Osteocyte (in vitro differentiated cells): ENCODE data around the gene PTPN23. TPM values are rescaled to one million over a fixed set of nuclear protein-coding genes. Genes with fewer than 3 reads are reported as not detected.
A peak's percentile ranks its signal among the peaks of the same experiment; 100 is the strongest.

Source experiments
- DNase-seq: peaks from one replicate; pipeline ENCODE4 v3.0.0; 2021; ENCODE audit warnings: mixed read lengths; ENCODE audit not compliant: unreplicated experiment; ENCODE audit errors: extremely low spot score
- H3K27ac Mint-ChIP-seq: one replicate; pipeline ENCODE4 v1.8.0; 2021; ENCODE audit warnings: mild to moderate bottlenecking, mixed read lengths; ENCODE audit not compliant: unreplicated experiment
- H3K27me3 Mint-ChIP-seq: one replicate; pipeline ENCODE4 v1.8.0; 2021; ENCODE audit warnings: mixed read lengths; ENCODE audit not compliant: unreplicated experiment
- H3K36me3 Mint-ChIP-seq: one replicate; pipeline ENCODE4 v1.8.0; 2021; ENCODE audit warnings: mixed read lengths; ENCODE audit not compliant: unreplicated experiment
- H3K4me1 Mint-ChIP-seq: one replicate; pipeline ENCODE4 v1.8.0; 2021; ENCODE audit warnings: mixed read lengths; ENCODE audit not compliant: unreplicated experiment
- H3K4me3 Mint-ChIP-seq: one replicate; pipeline ENCODE4 v1.8.0; 2021; ENCODE audit warnings: mild to moderate bottlenecking, moderate library complexity, mixed read lengths; ENCODE audit not compliant: unreplicated experiment
- H3K9me3 Mint-ChIP-seq: one replicate; pipeline ENCODE4 v1.8.0; 2021; ENCODE audit warnings: mixed read lengths; ENCODE audit not compliant: unreplicated experiment
- total RNA-seq: library from RNA; stranded (reverse); gene quantifications from 2 replicates; pipeline ENCODE4 v1.2.1, GENCODE V29; 2021
- TF ChIP-seq, protein P1 (sequence below): fragments of 200-600 bp; sonication (generic); IDR thresholded peaks from 2 replicates; pipeline ENCODE4 v1.5.0; 2021; ENCODE audit warnings: antibody characterized with exemption, mild to moderate bottlenecking, moderate library complexity

Gene PTPN23
- total RNA-seq, 1 donor from 2014 or later = 57.7 TPM

- TF ChIP-seq, protein P1, sequence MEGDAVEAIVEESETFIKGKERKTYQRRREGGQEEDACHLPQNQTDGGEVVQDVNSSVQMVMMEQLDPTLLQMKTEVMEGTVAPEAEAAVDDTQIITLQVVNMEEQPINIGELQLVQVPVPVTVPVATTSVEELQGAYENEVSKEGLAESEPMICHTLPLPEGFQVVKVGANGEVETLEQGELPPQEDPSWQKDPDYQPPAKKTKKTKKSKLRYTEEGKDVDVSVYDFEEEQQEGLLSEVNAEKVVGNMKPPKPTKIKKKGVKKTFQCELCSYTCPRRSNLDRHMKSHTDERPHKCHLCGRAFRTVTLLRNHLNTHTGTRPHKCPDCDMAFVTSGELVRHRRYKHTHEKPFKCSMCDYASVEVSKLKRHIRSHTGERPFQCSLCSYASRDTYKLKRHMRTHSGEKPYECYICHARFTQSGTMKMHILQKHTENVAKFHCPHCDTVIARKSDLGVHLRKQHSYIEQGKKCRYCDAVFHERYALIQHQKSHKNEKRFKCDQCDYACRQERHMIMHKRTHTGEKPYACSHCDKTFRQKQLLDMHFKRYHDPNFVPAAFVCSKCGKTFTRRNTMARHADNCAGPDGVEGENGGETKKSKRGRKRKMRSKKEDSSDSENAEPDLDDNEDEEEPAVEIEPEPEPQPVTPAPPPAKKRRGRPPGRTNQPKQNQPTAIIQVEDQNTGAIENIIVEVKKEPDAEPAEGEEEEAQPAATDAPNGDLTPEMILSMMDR = no peak
- no peak overlapping the region for H3K27ac Mint-ChIP-seq
- H3K9me3 Mint-ChIP-seq = no peaks in the 10 kb centered on the region
- H3K36me3 Mint-ChIP-seq = peaks cover 14% of the 10 kb centered on the region
- no peaks in the 10 kb centered on the region for H3K27me3 Mint-ChIP-seq
- H3K4me3 Mint-ChIP-seq = no peak overlapping the region
- H3K4me1 Mint-ChIP-seq = peaks cover 8% of the 10 kb centered on the region
- DNase-seq = no peak
Measured at GRCh38 chr3:47424434-47425382, 43.9 kb downstream of the PTPN23 start.

DNA sequence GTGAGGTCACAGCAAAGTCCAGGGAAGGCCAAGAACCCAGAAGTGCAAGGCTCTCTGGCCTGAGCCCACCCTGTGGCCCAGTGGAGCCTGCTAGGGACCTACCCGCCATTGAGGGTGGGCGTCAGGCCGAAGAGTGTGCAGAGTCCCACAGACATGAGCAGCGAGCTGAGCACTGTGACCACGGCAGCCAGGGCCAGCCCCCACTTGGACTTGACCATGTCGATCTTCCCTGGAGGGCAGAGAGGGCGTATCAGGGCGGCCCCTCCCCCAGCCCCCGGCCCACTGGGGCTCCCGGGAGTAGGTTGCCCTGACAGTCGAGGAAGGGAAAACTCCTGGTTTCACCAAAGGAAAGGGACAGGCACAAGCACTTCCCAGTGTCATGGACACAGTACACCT is 44.6 kb downstream of the PTPN23 start:
- H3K36me3 Mint-ChIP-seq = peaks cover 14% of the 10 kb centered on the region
- DNase-seq = no peak
- H3K27me3 Mint-ChIP-seq = no peaks in the 10 kb centered on the region
- peaks cover 8% of the 10 kb centered on the region for H3K4me1 Mint-ChIP-seq
- TF ChIP-seq, protein P1 = no peak
- no peaks in the 10 kb centered on the region for H3K9me3 Mint-ChIP-seq
- no peak overlapping the region for H3K4me3 Mint-ChIP-seq
- no peak overlapping the region for H3K27ac Mint-ChIP-seq

GRCh38 chr3:47425959-47426358 is 45.1 kb downstream of the PTPN23 start:
- Mint-ChIP-seq H3K27ac (no peak overlapping the region), H3K4me3 (no peak overlapping the region), H3K9me3 (no peaks in the 10 kb centered on the region), H3K36me3 (peaks cover 13% of the 10 kb centered on the region), H3K27me3 (no peaks in the 10 kb centered on the region), H3K4me1 (peaks cover 8% of the 10 kb centered on the region)
- TF ChIP-seq, protein P1 = no peak
- DNase-seq = no peak

GRCh38 chr3:47427866-47428265 is 47.0 kb downstream of the PTPN23 start:
- no peaks in the 10 kb centered on the region for H3K27me3 Mint-ChIP-seq
- H3K36me3 Mint-ChIP-seq = peaks cover 20% of the 10 kb centered on the region

GRCh38 chr3:47428662-47429061 is 47.8 kb downstream of the PTPN23 start:
- H3K27me3 Mint-ChIP-seq = no peaks in the 10 kb centered on the region
- TF ChIP-seq, protein P1 = no peak
- DNase-seq = no peak

More at GRCh38 chr3:47427866-47428265, 47.0 kb downstream of the PTPN23 start:
- Mint-ChIP-seq H3K4me1 (no peaks in the 10 kb centered on the region), H3K27ac (no peak overlapping the region), H3K9me3 (no peaks in the 10 kb centered on the region), H3K4me3 (no peak overlapping the region)
- DNase-seq = peak; percentile 49
- TF ChIP-seq, protein P1 = no peak

More at GRCh38 chr3:47428662-47429061, 47.8 kb downstream of the PTPN23 start:
- Mint-ChIP-seq H3K36me3 (peaks cover 22% of the 10 kb centered on the region), H3K4me3 (no peak overlapping the region), H3K9me3 (no peaks in the 10 kb centered on the region), H3K4me1 (no peaks in the 10 kb centered on the region), H3K27ac (no peak overlapping the region)
